Measurements from ENCODE around the gene CTBP2.

CTBP2 gene

GRCh38 chr10:125102821-125103220 is 57.5 kb downstream of the CTBP2 start:
- DNase-seq = no peak

- no peak for DNase-seq
Observed at GRCh38 chr10:125102246-125102645, 58.1 kb downstream of the CTBP2 start.

GRCh38 chr10:125101581-125101980 is 58.8 kb downstream of the CTBP2 start:
- no peak for DNase-seq

- DNase-seq = no peak
Observed at GRCh38 chr10:125101049-125101448, 59.3 kb downstream of the CTBP2 start.

GRCh38 chr10:125097409-125098070 is 62.8 kb downstream of the CTBP2 start:
- DNase-seq = no peak

- DNase-seq = no peak
Observed at GRCh38 chr10:125096975-125097374, 63.4 kb downstream of the CTBP2 start.

- DNase-seq = no peak
Observed at GRCh38 chr10:125096371-125096770, 64.0 kb downstream of the CTBP2 start.

GRCh38 chr10:125095776-125096175 is 64.6 kb downstream of the CTBP2 start:
- DNase-seq = no peak

DNA sequence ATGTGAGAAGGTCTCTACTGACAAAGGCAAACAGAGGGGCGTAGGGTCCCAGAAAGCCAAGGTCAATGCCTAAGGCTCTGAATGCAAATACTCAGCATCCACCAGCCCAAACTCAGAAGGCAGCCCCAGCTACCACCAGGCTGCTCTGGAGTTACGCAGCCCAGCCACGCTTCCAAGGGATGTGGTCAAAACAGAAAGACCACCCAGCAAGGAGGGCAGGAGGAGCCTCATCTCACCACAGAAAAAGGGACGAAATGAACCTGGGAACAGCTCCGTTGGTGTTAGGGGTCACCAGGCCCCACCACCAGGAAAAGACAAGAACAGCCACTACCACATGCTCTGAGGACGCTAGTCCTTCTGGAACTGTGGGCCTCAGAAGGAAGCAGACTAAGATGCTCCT is 65.1 kb downstream of the CTBP2 start:
- no peak for DNase-seq

DNA sequence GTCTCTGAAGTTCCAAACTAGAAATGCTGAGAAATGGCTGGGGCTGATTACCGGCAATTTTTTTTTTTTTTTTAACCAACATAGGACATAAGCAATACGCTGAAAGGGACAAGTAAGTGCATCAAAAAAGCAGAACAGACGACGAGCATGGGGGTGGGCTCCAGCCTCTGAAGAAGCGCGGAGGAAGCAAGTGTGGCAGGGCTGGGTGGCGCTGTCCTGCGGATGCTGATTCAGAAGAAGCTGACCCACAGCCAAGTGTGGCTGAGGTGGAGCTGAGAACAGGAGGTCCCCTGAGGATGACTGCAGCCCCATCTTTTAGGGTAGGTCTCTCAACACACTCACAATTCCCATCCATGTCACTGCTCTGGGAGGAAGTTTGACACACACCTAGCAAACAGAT is 65.6 kb downstream of the CTBP2 start:
- no peak for DNase-seq

DNA sequence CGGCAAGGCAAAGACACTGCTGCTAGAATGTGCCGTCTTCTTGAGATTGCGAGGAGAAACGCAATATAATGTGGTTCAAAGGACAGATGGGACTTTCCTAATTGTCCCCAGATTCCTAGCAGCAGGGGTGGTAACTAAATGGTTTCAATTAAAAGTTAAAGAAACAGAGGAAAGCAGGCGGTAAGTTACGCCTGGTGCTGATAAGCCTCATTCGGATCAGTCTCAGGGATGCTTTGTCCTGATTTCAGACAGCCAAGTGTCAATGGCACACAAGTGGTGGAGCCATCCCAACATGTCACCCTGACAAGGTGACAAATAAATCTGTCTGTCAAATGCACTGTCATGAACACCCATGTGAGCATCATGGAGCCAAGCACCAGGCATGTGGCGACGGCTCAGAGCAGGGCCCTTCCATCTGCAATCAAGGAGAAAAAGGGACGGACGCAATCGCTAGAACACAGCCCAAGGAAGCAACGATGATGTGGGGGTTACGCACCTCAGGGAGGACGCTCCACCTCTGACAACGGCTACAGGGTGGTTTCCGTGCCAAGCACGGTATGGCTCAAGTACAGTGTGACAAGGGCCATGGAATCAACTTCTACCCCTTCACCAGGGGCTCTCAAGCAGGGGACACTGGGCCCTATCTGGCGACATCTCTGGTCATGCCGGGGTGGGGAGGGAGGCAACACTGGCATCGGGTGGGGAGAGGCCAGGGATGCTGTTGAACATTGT is 66.2 kb downstream of the CTBP2 start:
- DNase-seq = no peak

GRCh38 chr10:125093199-125093973 is 67.0 kb downstream of the CTBP2 start:
- DNase-seq = no peak

DNA sequence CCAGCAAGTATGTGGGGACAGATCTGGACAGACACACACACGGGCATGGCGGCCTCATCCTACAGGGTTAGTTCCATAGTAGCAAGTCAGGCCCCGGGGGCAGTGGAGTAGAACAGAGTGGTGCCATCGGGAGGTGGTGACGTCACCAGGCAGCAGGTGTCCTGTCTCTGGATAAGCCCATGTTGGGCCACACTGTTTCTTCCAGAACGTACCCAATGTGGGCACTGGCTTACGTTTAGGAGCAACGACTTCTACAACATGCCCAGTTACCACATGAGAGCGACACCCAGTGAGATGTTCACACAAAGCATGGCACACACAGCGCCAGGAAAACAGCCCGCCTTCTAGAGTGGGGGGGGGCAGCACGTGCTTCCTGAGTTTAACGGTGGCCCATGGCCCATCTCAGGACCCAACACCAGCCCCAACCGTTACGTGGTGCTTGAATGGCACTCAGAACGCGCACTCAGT is 67.8 kb downstream of the CTBP2 start:
- DNase-seq = no peak

- no peak for DNase-seq
Observed at GRCh38 chr10:125091891-125092290, 68.5 kb downstream of the CTBP2 start.

GRCh38 chr10:125089469-125089868 is 70.9 kb downstream of the CTBP2 start:
- no peak for DNase-seq

DNA sequence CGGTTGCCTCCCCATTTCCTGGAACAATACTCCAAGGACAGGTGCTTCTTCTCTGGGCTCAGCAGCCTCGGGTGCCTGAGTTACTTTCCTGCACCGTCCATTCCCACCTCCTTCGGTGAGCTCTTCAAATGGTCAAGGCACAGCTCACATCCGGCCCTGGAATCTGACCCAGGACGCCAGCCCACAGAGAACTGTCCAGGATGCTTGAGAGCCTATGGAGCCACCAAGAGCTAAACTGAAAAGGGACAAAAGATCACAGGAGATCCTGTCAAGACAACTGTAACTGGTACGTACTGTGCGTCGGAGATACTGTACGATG is 72.5 kb downstream of the CTBP2 start:
- DNase-seq = no peak

GRCh38 chr10:125087191-125087896 is 73.0 kb downstream of the CTBP2 start:
- no peak for DNase-seq

DNA sequence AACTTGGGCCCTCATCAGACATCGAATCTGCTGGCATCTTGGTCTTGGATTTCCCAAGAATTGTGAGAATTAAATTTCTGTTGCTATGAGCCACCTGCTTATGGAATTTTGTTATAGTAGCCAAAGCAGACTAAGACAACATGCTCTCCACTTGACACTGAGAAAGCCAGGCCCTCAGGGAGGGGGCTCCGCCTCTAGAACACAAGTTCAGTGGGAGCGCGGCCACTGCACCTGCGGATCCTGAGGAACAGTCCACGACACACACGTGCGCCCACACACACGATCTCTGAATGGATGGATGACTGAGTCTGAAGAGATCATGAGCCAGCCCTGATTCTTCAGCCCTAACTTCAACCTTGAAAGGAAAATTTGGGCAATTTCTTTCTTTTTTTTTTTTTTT is 73.7 kb downstream of the CTBP2 start:
- no peak for DNase-seq

GRCh38 chr10:125085258-125086054 is 74.9 kb downstream of the CTBP2 start:
- no peak for DNase-seq

GRCh38 chr10:125084614-125085257 is 75.6 kb downstream of the CTBP2 start:
- DNase-seq = no peak

DNA sequence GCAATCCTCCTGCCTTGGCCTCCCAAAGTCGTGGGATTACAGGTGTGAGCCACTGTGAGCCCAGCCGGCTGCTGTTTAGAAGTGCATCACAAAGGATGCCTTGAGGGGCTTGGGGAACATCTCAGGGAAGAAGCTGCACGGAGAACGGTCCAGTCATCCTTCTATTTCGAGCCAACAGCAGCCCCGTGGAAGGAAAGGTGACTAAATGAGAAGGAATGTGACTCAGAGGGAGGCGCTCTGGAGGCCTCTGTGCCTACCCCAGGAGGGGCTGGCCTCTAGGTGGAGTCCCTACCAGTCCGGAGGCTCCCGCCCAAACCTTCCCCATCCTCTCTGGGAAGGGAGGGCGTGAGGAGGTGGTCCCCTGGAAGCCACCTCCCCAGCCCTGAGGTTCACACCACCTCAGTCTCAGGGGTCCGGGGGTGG is 76.2 kb downstream of the CTBP2 start:
- DNase-seq = no peak

DNA sequence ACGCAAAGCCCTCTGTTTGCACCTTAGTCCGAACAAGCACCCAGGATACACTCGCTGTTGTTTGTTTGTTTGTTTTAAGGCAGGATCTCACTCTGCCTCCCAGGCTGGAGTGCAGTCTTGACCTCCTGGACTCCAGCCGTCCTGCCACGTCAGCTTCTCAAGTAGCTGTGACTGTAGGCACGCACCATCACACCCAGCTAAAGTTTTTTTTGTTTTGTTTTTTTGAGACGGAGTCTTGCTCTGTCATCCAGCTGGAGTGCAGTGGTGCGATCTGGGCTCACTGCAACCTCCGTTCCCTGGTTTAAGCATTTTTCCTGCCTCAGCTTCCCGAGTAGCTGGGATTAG is 76.8 kb downstream of the CTBP2 start:
- no peak for DNase-seq

All from CD4-positive, alpha-beta T cell treated with Interleukin-10 for 1 hour (primary cell).